K562 (cell line): ENCODE measurements around the gene PMVK. TPM values are rescaled to one million over a fixed set of nuclear protein-coding genes. Genes with fewer than 3 reads are reported as not detected.

Experiments
- ASH1L ChIP-seq: fragments of 450-650 bp; IDR thresholded peaks from 2 replicates; pipeline ENCODE4 v1.6.1; 2018; ENCODE audit warnings: borderline replicate concordance, mild to moderate bottlenecking, low read depth; ENCODE audit not compliant: partially characterized antibody
- CBFB ChIP-seq: sonication (generic); formaldehyde crosslinking; IDR thresholded peaks from 2 replicates; pipeline ENCODE4 v1.4.0; 2020; ENCODE audit warnings: mild to moderate bottlenecking, missing genetic modification reagents
- GTF2E2 ChIP-seq: fragments of 200-800 bp; sonication (Bioruptor generic); IDR thresholded peaks from 2 replicates; pipeline ENCODE4 v1.6.1; 2016; ENCODE audit warnings: missing genetic modification characterization, missing compliant biosample characterization
- MCM7 ChIP-seq, 2 experiments: fragments of 450-650 bp; IDR thresholded peaks; 2 replicates each; pipeline ENCODE4 v1.6.1; 2016 to 2018
- POLR2G ChIP-seq: fragments of 200-400 bp; formaldehyde crosslinking; IDR thresholded peaks from 2 replicates; pipeline ENCODE4 v1.6.1; 2017; ENCODE audit warnings: low read depth, mild to moderate bottlenecking, antibody characterized with exemption, low read length, moderate library complexity
- POLR2H ChIP-seq: IDR thresholded peaks from 2 replicates; pipeline ENCODE4 v1.6.1; 2016; ENCODE audit warnings: missing genetic modification characterization, low read depth, mild to moderate bottlenecking, control low read depth, missing compliant biosample characterization, moderate library complexity
- RBFOX2 ChIP-seq: fragments of 200-400 bp; formaldehyde crosslinking; IDR thresholded peaks from 2 replicates; pipeline ENCODE4 v1.6.1; 2017; ENCODE audit warnings: low read depth, mild to moderate bottlenecking, low read length, moderate library complexity
- RFX1 ChIP-seq: fragments of 450-650 bp; IDR thresholded peaks from 2 replicates; pipeline ENCODE4 v1.6.1; 2016; ENCODE audit warnings: mild to moderate bottlenecking, moderate library complexity
- RFX7 ChIP-seq: fragments of 250-450 bp; sonication (Bioruptor Pico); IDR thresholded peaks from 2 replicates; pipeline ENCODE4 v1.5.1; 2021; ENCODE audit warnings: mild to moderate bottlenecking
- SREBF1 ChIP-seq: fragments of 150-350 bp; IDR thresholded peaks from 2 replicates; pipeline ENCODE4 v1.6.1; 2014; ENCODE audit warnings: antibody characterized with exemption, low read depth, low read length, borderline replicate concordance
- TCF7L2 ChIP-seq: fragments of 150-350 bp; IDR thresholded peaks from 2 replicates; pipeline ENCODE4 v1.6.1; 2016; ENCODE audit warnings: low read depth, mild to moderate bottlenecking, low read length, moderate library complexity
- ZNF134 ChIP-seq: fragments of 250-450 bp; sonication (Bioruptor Pico); conservative IDR thresholded peaks from 2 replicates; pipeline ENCODE4 v1.4.0; 2020
- ZNF146 ChIP-seq: IDR thresholded peaks from one replicate; pipeline ENCODE4 v1.6.1; 2018; ENCODE audit warnings: missing compliant biosample characterization; ENCODE audit not compliant: unreplicated experiment
- ZNF224 ChIP-seq: sonication (generic); formaldehyde crosslinking; IDR thresholded peaks from 2 replicates; pipeline ENCODE4 v1.8.0; 2022; ENCODE audit warnings: mild to moderate bottlenecking, missing genetic modification reagents
- polyA plus RNA-seq, 8 experiments: library from polyadenylated mRNA; depleted of rRNA in 4 of 8; stranded (reverse) in 5 of 8; unstranded in 3 of 8; fragments of >200 nt; fragmentation: Nextera tagmentation in 2 of 8; fragmentation: Illumina TruSeq in 1 of 8; extraction: Ambion mirVana in 2 of 8; extraction: Trizol in 1 of 8; gene quantifications; 2 replicates each; pipeline versions ENCODE4 v1.2.1 to v1.2.3, GENCODE V29; 2011 to 2014; ENCODE audit warnings: inconsistent platforms in 1 of 8, missing spikeins in 1 of 8
- total RNA-seq, 7 experiments: library from RNA; depleted of rRNA in 6 of 7; stranded (reverse); fragments of >200 nt in 6 of 7; fragmentation: Illumina TruSeq in 2 of 7; extraction: Trizol in 2 of 7; gene quantifications; 2 replicates each; pipeline versions ENCODE4 v1.2.1 to v1.2.3, GENCODE V29; 2011 to 2021; ENCODE audit warnings: low replicate concordance in 1 of 7
- TF ChIP-seq, protein P1 (sequence below): sonication (generic); formaldehyde crosslinking; IDR thresholded peaks from 2 replicates; pipeline ENCODE4 v1.8.0; 2023; ENCODE audit warnings: mild to moderate bottlenecking, missing genetic modification reagents
- TF ChIP-seq, protein P2 (sequence below): fragments of 450-650 bp; IDR thresholded peaks from 2 replicates; pipeline ENCODE4 v1.6.1; 2017; ENCODE audit warnings: antibody characterized with exemption, mild to moderate bottlenecking
- TF ChIP-seq, protein P3 (sequence below): fragments of 150-350 bp; IDR thresholded peaks from 2 replicates; pipeline ENCODE4 v1.6.1; 2014; ENCODE audit warnings: low read depth, mild to moderate bottlenecking, low read length, borderline replicate concordance

PMVK gene
- total and polyA plus RNA-seq, 9 of the 15 experiments (the other 6 are each of a cell fraction or from before 2014, with no cell fraction given) = 1.1 to 15.3 (median 6.3) TPM

DNA sequence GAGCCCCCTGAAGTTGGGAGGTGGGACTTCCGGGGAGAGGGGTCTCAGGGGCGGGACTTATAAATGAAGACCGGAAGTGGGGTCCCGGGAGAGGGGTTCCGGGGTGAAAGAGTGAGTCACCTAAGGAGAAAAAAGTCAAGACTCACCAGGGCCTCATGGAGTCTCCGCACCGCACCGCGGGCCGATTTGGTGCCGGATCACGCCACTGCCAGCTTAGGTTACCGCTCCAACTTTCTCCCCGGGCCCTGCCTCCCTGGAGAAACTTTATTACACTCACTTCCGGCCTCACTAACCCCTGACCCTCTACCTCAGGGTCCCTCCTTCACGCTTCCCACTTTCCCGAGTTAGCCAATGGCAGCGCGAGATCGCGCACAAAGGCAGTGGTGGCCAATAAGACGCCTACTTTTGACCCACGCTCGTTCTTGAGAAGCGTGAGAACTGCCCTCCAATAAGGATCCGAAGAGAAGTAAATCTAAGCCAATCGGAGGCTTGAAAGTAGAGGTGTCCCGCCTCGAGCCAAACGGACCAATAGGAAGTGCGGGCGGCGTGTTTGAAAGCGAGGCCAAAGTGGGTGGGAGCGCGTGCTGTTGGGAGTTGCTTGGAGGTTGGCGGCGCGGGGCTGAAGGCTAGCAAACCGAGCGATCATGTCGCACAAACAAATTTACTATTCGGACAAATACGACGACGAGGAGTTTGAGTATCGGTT is 37.7 kb upstream of the PMVK start, which contains the start of gene CKS1B (continued):
- TF ChIP-seq, protein P1, sequence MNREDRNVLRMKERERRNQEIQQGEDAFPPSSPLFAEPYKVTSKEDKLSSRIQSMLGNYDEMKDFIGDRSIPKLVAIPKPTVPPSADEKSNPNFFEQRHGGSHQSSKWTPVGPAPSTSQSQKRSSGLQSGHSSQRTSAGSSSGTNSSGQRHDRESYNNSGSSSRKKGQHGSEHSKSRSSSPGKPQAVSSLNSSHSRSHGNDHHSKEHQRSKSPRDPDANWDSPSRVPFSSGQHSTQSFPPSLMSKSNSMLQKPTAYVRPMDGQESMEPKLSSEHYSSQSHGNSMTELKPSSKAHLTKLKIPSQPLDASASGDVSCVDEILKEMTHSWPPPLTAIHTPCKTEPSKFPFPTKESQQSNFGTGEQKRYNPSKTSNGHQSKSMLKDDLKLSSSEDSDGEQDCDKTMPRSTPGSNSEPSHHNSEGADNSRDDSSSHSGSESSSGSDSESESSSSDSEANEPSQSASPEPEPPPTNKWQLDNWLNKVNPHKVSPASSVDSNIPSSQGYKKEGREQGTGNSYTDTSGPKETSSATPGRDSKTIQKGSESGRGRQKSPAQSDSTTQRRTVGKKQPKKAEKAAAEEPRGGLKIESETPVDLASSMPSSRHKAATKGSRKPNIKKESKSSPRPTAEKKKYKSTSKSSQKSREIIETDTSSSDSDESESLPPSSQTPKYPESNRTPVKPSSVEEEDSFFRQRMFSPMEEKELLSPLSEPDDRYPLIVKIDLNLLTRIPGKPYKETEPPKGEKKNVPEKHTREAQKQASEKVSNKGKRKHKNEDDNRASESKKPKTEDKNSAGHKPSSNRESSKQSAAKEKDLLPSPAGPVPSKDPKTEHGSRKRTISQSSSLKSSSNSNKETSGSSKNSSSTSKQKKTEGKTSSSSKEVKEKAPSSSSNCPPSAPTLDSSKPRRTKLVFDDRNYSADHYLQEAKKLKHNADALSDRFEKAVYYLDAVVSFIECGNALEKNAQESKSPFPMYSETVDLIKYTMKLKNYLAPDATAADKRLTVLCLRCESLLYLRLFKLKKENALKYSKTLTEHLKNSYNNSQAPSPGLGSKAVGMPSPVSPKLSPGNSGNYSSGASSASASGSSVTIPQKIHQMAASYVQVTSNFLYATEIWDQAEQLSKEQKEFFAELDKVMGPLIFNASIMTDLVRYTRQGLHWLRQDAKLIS (CRISPR knock-in tag) = 0 out of 2 replicates have a peak, but pooled peaks have one; percentile 37
- TF ChIP-seq GTF2E2 (tag) (0 out of 2 replicates have a peak, but pooled peaks have one; percentile 3), CBFB (CRISPR knock-in tag) (no peak), ZNF224 (CRISPR knock-in tag) (no peak), TCF7L2 (peak; percentile 71; the same call in 1 of the 2 replicates), RFX1 (no peak), POLR2H (peak; percentile 90), RFX7 (CRISPR knock-in tag) (no peak), POLR2G (peak; percentile 94), SREBF1 (no peak), MCM7 (IDR thresholded peaks at IDR 0.05) (no peak), ZNF134 (CRISPR knock-in tag) (no peak), RBFOX2 (peak; percentile 97), ASH1L (peak; percentile 98), ZNF146 (no peak)
- TF ChIP-seq, protein P2, sequence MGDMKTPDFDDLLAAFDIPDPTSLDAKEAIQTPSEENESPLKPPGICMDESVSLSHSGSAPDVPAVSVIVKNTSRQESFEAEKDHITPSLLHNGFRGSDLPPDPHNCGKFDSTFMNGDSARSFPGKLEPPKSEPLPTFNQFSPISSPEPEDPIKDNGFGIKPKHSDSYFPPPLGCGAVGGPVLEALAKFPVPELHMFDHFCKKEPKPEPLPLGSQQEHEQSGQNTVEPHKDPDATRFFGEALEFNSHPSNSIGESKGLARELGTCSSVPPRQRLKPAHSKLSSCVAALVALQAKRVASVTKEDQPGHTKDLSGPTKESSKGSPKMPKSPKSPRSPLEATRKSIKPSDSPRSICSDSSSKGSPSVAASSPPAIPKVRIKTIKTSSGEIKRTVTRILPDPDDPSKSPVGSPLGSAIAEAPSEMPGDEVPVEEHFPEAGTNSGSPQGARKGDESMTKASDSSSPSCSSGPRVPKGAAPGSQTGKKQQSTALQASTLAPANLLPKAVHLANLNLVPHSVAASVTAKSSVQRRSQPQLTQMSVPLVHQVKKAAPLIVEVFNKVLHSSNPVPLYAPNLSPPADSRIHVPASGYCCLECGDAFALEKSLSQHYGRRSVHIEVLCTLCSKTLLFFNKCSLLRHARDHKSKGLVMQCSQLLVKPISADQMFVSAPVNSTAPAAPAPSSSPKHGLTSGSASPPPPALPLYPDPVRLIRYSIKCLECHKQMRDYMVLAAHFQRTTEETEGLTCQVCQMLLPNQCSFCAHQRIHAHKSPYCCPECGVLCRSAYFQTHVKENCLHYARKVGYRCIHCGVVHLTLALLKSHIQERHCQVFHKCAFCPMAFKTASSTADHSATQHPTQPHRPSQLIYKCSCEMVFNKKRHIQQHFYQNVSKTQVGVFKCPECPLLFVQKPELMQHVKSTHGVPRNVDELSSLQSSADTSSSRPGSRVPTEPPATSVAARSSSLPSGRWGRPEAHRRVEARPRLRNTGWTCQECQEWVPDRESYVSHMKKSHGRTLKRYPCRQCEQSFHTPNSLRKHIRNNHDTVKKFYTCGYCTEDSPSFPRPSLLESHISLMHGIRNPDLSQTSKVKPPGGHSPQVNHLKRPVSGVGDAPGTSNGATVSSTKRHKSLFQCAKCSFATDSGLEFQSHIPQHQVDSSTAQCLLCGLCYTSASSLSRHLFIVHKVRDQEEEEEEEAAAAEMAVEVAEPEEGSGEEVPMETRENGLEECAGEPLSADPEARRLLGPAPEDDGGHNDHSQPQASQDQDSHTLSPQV = peak; percentile 76
- TF ChIP-seq, protein P3, sequence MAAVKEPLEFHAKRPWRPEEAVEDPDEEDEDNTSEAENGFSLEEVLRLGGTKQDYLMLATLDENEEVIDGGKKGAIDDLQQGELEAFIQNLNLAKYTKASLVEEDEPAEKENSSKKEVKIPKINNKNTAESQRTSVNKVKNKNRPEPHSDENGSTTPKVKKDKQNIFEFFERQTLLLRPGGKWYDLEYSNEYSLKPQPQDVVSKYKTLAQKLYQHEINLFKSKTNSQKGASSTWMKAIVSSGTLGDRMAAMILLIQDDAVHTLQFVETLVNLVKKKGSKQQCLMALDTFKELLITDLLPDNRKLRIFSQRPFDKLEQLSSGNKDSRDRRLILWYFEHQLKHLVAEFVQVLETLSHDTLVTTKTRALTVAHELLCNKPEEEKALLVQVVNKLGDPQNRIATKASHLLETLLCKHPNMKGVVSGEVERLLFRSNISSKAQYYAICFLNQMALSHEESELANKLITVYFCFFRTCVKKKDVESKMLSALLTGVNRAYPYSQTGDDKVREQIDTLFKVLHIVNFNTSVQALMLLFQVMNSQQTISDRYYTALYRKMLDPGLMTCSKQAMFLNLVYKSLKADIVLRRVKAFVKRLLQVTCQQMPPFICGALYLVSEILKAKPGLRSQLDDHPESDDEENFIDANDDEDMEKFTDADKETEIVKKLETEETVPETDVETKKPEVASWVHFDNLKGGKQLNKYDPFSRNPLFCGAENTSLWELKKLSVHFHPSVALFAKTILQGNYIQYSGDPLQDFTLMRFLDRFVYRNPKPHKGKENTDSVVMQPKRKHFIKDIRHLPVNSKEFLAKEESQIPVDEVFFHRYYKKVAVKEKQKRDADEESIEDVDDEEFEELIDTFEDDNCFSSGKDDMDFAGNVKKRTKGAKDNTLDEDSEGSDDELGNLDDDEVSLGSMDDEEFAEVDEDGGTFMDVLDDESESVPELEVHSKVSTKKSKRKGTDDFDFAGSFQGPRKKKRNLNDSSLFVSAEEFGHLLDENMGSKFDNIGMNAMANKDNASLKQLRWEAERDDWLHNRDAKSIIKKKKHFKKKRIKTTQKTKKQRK = peak; percentile 75; the same call in 1 of the 2 replicates
